ENCODE results near the gene SLC6A6.

The SLC6A6 gene

DNA sequence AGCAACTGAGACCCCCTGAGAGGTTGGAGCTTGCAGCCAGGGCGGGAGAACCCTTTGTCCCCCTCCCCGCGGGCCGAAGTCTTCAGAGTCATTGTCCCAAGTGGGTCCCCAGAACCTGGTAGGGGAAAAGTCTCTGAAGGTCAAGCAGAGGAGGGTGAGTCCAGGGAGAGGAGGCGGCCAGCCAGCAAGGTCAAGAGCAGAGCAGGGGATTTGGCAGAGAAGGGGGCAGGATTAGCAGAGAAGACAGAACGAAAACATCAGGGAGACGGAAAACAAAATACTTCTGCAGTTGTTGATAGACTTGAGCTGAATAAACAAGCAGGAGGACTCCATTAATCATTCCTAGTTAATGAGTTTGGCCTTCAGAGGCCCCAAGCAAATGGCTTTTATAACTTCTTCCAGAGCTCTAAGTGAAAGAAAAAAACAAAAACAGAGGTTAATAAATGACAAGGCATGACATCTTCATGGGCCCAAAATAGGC lies 71.0 kb downstream of the SLC6A6 start:
- DNase-seq = no peak

DNA sequence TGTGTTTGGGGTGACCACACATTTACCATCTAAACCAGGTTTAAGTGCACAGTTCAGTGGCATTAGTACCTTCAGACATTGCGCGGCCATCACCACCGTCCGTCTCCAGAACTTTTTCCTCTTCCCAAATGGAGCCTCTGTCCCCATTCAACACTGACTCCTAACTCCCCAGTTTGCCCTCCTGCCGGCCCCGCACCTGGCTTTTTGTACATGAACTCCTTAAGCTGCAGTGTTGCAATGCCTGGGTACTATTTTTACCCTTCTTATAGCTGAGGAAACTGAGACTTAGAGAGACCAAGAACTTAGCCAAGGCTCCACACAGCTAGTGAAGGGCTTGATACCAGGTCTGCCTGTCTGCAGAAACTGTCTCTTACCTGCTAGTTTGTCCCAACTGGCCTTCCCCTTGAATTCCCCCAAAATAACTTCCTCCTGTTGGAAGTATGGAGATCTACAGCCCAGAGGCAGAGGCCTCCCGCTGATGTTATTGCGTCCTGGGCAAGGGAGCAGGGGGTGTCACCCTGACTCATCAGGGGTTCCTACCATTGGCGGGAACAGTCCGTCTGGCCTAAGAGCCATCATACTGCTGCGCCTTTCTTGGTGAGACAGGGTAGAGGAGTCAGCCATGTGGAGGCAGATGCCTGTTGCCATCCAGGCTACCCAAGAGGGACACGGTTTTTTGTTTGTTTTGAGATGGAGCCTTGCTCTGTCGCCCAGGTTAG lies 72.1 kb downstream of the SLC6A6 start:
- no peak for DNase-seq

DNA sequence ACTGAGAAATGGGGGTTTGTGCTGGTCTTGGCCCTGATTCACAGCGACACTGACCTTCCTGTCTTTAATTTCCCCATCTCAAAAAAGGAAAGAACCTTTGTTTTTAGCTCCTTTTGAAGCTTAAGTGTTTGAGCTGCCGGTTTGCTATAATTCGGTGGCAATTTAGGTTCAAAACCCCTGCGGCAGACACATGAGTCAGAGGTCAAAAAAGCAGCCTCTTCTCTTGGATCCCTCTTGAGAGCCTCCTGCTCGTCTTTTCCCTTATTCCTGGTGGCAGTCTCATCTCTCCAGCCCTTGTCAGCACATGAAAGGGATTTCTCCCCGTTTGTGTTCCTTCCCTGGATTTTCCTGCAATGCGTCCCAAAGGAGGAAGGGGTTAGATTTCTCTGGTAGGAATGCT lies 73.2 kb downstream of the SLC6A6 start:
- DNase-seq = no peak

DNA sequence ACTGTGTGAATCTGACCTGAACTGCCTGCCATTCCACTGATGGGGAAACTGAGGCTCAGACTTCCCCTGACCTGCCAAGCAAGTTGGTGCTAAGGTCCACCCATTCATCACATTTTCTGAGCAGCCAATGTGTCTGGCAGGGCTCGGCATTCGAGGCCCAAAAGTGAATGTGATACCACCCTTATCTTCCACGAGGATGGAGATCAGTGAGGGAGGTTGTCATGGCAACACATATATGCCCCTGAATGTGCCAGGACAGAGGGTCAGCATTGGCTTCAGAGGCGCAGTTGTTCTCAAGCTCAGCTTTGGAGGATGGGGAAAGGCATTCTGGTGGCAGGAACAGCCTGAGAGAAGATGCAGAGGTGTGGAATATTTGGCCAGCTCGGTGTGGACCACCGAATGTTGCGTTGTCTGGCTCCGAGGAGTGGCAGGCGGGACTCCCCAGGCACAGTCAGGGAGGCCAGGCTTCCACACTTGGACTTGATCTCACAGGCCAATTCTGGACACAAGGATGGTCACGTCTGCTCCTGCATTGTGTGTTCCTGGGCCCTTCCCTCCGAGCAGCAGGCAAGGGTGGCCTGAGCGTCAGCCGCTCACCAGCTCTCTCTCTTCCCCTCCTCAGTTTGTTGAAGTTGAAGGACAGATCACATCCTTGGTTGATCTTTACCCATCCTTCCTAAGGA lies 74.3 kb downstream of the SLC6A6 start:
- DNase-seq = no peak

DNA sequence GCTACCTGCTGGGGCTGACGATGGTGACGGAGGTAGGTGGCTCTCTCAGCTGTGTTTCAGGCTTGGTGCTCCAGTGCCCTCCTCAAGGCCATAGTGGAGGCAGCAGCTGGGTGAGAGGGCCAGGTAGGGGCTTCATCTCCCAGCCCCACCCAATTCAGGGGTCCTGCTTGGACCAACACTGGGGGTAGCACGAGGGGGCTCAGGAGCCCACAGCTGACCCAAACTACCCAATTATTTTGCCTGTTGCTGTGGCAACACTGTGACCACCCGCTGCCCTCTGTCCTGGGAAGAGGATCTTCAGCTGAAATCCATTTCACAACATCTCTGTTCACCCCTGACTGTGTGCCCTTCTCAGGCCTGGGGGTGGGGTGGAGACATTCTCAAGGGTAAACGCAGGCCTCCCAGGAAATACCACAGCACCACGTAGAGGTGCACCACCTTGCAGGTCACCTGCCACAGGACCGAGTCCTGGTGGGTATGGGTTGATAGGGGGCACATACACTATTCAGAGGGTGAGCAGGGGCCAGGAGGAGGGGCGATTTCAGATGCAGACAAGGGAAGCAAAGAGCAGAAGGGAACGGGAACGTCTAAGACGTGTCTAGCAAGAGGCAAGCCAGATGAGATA lies 75.0 kb downstream of the SLC6A6 start:
- DNase-seq = no peak

DNA sequence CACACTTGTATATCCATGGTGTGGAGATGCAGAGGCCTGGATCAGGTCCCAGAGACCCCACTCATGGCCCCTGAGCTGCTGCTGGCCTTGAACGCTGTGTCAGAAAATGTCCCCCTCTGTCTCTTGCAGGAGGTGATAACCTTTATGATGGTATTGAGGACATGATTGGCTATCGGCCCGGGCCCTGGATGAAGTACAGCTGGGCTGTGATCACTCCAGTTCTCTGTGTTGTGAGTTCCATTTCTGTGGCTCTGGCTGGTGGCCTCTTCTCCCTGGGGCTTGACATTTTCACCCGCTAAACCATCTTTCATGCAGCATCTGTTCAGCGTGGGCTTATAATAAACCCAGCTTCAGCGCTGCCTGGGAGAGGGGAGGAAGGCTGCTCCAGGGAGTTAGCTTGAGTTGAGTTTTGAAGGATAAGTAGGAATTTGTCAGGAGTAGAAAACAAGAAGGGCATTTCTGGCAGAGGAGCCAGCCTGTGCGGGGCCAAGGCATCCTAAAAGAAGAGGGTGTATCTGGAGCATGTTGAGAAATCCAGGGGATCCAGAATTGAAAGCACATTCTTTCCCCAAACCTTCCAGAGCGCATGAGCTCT lies 76.6 kb downstream of the SLC6A6 start:
- DNase-seq = no peak

DNA sequence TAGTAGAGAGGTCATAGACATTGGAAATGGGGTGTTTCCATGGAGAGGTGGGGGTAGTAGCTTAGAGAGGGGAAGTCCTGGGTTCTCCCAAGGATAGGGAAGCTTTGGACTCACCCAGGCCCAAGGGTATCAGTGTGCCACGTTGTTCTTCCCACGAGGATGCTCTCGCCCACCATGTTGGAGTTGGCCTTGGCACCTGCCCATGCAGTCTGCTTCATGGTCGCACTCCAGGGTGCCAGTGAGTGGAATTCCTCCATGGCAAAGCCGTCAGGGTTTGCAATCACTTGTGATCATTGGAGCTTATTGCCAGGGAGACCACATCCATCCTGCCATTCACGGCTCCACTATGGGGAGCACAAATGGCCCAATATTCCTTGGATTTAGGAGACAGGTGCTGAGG lies 77.2 kb downstream of the SLC6A6 start:
- no peak for DNase-seq

DNA sequence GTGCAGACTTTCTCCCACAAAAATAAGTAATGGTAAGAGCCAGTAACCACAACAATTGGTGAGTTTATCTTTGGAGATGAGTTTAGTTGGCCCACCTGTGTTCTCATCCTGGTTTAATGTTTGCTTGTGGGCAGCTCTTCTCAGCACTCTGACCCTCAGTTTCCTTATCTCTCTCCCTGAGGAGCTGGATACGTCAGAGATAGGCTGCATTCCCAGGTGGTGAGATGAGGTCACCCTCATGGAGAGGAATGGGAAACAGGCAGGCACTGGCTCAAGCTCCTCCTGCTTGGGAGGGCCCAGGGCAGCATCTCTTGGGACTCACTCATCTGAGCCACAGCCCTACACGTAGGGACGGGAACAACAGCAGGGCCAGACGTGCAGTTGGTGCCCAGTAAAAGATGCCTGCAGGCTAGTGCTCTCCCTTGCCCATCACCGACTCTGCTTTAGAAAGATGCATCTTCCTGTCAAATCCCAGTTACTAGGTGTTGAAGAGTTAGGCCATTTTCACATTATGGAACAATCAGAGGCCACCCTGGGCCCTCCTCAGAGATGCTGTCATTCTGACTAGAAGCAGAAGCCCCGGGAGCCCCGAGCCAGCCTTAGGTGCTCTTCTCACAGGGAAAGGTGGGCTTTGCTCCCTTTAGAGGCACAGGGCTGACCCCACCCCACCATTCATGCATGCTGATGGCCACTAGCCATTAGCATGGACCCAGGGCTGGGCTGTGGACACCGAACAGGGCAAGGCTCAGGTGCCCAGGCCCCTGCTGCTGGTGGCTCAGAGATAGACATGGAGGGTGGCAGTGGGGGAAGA lies 78.0 kb downstream of the SLC6A6 start:
- no peak for DNase-seq

DNA sequence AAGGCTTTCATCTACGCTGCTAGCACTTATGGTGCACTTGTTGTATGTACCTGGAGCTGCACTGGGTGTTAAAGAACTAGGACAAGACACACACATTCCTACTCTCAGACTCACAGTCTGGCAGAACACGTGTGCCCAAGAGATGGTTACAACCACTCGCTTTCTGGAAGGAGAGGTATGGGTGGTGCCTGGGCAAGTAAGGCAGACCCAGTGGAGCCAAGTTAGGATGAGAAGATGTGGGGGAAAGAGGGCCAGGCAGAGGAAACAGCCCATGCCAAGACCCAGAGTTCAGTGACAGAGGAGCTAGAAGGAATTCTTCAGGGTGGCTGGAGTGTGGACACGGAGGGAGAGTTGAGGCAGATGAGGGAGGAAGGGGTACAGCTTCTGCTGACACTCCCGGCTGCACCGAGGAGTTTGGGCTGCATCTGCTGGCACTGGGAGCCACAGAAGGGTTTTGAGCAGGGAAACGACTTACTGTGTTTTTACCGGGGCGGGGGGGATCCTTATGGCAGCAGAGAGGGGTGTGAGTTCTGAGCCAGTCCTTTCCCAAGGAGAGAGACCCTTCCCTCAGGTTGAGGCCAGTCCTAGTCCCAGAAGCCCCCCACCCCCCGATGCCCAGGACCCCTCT lies 78.7 kb downstream of the SLC6A6 start:
- DNase-seq = no peak

DNA sequence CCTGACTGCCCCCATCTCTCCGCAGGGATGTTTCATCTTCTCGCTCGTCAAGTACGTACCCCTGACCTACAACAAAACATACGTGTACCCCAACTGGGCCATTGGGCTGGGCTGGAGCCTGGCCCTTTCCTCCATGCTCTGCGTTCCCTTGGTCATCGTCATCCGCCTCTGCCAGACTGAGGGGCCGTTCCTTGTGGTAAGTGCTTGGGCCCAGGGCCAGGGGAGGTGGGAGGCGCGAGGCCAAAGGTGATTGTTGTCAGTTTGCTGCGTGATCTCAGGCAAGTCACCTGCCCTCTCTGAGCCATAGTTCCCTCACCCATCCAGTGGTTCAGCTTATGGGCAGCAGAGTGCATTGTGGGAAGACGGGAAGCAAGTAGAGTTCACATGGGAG lies 79.2 kb downstream of the SLC6A6 start:
- DNase-seq = no peak

DNA sequence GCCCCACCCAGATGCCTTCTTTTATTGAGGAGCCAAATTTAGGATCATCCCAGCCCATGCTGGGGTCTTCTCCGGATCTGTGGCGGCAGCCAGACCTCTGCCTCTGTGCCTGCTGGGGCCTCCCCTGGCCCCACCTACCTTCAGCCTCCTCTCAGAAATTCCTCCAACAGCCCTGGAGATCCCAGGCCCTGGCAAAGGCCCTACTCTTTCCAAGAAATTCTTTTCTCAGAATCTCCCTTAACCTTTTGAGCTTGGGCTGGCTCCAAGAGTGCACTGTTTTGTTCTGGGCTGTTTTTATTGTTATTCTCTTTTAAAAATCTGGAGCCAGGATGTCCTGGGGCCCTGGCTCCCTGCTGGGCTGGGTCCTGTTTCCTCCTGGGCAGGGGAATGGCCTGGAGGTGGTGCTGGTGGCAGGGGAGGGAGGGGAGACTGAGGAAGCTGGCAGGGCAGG lies 79.9 kb downstream of the SLC6A6 start:
- DNase-seq = no peak

DNA sequence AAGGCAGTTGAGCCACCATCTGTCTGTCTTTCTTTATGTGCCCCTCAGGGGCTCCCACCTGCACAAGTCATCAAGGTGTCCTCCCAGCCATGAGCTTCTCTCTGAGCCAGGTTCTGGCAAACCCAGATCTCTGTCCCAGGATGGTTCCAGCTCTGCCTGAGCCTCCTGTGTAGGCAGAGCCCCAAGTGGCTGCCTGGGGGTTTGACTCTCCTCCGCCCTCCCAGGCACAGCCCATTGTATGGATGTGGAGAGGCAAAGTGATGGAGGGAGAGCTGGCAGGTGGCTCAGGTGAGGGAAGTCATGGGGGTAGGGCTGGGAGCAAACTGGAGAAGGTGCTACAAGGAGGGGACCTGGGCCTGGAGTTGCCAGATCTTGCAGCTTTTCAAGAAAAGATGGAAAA lies 80.9 kb downstream of the SLC6A6 start:
- DNase-seq = no peak

DNA sequence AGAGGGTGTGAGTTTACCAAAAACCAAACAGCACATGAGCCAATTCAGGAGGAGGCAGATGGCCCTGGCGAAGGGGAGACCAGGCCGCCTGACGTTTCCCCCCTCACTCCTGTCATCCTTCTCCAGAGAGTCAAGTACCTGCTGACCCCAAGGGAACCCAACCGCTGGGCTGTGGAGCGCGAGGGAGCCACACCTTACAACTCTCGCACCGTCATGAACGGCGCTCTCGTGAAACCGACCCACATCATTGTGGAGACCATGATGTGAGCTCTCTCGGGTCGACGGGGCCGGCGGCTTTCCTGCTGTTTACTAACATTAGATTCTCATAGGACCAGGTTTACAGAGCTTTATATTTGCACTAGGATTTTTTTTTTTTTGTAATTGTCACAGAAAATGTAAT lies 82.3 kb downstream of the SLC6A6 start:
- DNase-seq = no peak

DNA sequence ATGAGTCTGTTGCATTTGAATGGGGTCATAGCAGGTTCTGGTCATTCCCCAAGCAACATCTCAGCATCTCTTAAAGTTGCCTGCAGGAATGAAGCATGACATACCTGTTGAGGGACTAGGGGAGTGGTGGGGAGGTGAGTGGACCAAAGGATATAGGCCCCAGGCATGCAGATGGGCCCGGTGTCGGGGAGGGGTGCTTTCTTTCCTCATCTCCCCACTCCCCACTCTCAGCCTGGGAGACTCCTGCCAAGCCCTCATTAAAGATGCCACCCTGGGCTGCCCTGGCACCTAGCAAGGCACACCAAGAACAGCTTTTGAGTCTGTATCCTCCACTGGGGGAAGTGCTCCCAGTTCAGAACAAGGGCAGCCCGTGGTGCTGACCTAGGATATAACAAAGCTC lies 83.6 kb downstream of the SLC6A6 start:
- no peak for DNase-seq

DNA sequence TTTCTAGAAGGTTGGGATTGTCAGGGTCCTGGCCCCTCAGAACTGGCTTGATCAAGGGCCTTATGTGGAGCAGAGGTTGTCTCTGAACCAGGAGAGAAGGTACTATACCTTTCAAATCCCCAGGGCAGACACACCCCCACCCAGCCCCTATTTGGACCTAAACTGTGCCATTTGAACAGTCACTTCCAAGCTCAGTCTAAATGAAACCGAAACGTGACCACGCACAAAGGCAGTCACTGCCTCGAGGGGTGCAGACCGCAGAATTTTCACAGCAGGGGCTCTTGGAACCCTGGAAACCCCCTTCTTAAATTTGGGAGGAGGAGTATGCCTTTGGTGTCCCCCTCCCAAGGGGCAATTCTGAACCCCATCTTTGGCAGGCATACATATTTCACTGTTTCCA lies 84.1 kb downstream of the SLC6A6 start:
- DNase-seq = no peak

DNA sequence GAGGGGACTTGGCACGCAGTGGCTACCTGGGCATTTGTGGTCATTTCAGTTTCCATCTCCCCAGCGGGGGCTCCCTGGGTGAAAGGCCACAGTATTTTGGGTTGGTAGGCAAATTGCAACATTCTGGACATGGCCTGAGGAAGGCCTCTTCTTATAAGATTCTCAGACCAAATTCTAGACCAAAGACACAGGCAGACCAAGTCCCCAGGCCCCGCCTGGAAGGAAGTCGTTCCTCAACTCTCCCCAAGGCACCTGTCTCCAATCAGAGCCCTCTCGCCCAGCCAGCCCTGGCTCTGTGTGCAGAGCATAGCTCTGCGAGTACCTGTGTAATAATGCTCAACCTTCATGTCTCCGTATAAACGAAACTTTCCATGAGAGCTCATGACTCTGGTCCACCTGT lies 84.7 kb downstream of the SLC6A6 start:
- no peak for DNase-seq

DNA sequence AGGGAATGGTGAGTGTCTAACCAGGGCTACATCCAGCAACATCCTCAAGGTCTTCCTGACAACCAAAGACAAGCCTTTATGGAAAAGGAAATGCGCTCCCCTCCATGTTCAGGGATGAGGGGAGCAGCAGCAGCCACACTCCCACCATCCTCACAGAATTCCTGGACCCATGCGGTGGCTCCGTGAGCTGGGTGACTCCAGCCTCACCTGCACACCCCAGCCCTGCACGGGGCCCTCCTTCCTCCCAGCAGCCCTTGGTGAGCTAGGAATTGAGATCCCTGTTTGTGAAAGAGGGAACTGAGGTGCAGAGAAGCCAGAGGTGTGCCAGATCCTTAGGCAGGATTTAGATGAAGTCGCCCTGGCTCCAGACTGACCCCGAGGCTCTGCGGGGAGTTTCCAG lies 85.4 kb downstream of the SLC6A6 start:
- no peak for DNase-seq

DNA sequence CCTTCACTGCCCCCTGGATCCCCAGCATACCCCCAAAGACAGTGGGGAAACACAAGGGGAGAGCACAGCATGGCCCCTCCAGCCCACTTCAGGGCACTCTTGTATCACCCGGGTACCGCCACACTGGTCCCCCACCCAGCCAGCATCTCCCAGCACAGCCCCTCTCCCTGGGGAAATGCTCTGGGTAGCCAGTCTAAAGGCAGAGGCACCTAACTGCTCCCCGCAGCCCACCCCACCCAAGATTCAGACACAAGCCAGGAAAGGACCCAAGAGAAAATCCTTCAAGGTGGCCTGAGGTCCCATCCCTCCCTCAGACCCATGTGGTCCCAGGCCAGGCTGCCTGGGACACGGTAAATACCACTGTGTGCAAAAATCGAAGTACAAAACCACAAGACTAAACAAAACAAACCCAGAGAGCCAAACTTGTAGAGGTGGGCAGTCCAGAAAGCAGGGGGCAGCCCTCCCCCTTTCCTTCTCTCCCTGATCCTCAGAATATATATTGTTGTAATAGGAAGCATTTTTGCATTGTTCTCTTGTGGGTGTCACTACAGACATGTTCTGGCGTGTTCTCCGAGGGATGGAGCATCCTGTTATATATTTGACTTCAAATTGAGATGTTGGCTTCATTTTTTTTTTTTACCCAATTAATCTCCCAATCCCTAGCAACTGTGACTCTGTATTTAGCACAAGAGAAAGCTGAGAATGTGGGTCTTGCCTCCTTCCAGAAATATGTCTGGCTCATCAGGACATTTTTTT lies 86.1 kb downstream of the SLC6A6 start:
- no peak for DNase-seq

DNA sequence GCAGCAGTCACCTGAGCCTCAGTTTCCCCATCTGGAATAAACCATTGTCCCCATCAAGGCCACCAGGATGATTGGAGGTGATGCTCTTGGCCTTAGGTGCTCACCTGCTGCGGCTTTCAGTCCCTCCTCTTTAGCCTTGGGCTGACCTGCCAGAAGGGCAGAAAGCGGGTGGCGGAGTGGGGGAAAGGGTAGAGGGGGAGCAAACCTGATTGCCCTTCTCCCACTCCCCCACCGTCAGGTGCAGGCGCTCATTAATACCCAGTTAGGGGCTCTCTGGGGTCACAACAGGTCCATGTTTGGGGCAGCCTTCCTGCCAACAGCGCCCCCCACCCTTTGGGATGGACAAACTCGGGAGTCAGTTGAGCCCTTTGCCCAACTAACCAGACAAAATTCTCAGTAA lies 87.2 kb downstream of the SLC6A6 start:
- no peak for DNase-seq

DNA sequence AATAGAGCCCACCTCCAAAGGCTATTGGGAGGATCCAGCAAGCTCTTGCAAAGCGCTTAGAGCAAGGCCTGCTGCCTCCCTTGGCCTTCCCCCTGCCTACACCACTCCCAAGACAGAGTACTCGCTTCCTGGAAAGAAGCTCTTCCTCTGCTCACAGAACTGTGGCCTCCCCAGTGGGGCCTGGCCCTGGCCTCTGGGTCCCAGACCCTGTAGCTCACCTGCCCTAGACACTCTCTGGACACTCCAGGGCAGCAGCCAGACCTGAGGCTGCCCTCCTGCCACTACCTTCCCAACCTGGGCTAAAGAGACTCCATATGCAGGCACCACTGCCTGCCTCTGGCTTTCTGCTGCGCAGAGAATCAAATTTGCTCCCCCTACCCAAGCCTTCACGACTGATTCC lies 87.8 kb downstream of the SLC6A6 start:
- no peak for DNase-seq

DNA sequence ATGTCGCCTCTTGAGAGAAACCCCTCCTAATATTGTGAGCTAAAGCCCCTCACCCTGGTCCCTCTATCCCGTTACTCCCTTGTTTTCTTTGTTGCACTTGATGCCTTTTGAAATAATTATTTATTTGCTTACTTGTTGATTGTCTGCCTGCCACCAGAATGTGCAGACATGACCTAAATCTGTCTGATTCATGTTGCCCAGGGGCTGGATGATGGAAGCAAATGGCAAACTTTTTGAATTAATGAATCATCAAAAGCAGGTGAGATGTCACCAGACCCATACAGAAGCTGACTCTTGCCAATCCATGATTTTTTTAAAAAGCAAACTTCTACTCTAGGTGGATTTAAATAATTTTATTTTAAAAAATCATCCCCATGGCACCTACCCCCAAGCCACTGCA lies 88.4 kb downstream of the SLC6A6 start:
- DNase-seq = no peak
